GM18858 (cell line): ENCODE measurements around the gene IL17B.

ENCODE experiments used
- ATAC-seq: cut with Tn5 transposase; IDR thresholded peaks from one replicate; pipeline ENCODE4 v1.9.1; 2021; ENCODE audit not compliant: unreplicated experiment

IL17B gene, protein sequence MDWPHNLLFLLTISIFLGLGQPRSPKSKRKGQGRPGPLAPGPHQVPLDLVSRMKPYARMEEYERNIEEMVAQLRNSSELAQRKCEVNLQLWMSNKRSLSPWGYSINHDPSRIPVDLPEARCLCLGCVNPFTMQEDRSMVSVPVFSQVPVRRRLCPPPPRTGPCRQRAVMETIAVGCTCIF

DNA sequence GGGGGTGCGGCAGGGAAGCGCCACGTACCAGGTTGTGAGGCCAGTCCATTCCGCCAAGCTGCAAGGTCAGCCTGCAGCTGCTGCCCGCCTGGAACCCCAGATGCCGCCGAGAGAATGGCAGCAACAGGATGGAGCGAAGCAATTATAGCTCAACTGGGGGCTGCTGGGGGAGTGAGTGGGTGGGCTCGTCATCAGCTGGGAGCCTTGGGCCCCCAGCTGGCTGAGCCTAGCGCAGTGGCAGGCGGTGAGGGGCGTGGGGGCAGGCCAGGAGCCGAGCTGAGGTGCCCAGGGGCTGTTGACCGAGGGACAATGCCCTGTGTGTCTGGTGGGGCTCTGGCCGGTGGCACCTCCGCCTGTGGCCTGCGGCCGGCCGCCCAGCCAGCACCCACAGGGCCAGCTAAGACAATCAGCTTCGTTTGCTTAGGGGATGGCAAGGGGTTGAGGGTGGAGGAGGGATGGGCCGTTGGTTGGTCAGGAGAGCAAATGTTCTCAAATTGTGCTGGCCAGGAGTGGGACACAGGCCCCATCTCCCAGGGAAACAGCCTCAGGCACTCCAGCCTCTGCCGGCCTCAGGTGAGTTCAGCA, at the start of gene IL17B:
Gene IL17B (minus strand): TSS at position 116 of the 585 bp plus-strand sequence. CDS start 67 bp downstream, at position 49.
- ATAC-seq: no peak

DNA sequence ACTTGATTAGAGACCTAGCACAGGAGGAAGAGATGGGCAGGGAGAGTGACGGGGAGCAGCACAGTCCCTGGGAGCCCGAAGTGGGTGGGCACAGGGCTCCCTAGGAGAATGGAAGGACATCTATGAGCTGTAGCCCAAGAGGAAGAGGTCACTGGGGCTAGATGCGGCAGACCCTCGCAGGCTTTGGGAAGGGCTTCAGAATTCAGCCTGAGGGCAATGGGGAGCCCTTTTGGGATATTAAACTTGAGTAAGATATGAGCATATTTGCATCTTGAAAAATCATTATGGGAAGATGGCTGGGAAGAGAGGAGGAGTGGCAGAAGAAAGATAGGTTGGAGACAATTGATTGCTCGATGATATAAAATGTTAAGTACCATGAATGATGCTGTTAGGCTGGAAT, 48.9 kb upstream of the IL17B start:
- no peak for ATAC-seq

DNA sequence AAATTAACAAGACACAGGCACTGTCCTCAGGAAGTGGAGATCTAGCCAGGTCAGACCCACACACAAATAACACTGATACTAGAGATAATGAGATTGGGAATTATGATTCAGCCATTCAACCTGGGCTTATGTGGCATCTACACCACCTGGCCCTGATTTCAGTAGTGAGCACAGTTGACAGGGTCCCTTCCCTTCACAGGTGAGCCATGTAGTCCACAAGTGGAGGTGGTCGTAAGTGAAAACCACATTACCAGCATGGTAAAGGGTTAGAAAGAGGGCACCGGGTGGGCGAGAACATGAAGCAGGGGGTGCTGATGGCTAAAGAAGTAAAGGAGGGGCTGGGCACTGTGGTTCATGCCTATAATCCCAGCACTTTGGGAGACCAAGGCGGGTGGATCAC, 48.3 kb upstream of the IL17B start:
- ATAC-seq: no peak

DNA sequence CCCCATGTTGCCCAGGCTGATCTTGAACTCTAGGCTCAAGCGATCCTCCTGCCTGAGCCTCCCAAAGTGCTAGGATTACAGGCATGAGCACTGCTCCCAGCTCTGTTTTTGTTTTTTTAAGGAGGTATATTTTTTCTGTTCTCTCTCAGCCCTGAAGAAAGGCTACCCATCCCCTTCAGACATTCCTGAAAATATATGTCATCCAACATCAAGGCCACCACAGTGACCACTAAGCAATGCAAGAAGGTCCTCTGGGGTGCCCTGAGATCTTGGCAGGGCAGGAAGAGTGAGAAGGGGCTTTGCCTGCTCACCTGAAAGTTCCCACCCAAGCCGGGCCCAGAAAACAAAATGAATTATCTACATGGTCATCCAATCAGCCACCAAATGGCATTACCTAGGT, 47.8 kb upstream of the IL17B start:
- no peak for ATAC-seq

DNA sequence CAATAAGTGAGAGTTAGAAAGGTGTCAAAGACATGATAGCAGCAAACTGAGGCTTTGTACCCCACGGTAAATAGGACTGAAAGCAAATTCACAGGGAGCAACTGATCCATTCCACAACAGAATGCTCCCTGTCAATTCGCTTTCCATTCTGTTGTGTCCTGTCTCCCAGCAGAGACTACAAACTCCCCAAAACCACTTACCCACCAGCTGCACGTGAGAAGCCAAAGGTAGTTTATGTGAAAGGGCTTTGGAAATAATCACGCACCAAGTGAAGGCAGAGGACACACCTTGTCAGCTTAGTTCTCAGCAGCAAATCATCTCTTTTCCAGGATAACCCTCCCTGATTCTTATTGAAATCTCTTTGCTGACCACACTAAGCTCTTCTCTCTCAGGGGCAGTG, 46.6 kb upstream of the IL17B start:
- ATAC-seq: no peak

DNA sequence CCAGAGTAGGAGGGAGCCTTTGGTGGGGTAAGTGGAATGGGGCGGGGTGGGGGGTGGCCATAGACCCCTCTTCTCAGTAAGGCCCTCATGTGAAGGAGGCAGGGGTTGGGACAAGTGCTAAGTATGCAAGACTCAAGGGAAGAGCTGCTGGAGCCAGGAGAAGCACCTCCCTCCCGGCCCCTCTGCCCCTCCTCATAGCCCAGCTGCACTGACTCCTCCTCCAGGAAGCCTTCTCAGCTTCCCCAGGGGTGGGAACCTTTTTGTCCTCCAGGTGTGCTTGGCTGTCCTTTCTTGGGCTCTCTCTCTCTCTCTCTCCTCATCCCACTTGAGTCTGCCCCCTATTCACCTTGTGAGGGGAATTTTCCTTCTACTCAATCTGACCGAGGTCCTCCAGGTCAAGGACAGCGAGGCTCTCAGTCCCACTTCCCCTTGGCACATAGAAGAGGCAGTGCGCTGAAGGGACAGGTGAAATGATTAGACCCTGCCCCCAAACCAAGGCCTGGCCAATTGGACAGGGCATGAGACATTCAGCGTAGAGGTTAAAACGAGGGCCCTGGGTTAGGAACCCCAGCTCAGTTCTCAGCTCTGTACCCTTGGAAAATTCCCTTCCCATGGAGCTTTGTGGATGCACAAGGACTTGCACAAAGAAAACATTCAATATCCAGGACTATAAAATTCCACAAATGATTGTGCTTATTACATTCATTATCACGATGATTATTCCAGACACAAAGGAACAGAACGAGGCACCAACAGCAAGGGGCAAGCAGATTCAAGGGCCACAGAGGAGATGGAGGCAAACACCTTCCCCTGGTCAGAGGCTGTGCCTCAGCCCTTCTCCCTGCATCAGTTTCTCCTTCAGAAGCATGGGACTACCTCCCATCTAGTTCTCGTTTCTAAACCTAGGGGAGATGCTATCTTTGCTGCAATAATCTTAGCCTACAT, 45.6 kb upstream of the IL17B start:
- ATAC-seq: no peak

DNA sequence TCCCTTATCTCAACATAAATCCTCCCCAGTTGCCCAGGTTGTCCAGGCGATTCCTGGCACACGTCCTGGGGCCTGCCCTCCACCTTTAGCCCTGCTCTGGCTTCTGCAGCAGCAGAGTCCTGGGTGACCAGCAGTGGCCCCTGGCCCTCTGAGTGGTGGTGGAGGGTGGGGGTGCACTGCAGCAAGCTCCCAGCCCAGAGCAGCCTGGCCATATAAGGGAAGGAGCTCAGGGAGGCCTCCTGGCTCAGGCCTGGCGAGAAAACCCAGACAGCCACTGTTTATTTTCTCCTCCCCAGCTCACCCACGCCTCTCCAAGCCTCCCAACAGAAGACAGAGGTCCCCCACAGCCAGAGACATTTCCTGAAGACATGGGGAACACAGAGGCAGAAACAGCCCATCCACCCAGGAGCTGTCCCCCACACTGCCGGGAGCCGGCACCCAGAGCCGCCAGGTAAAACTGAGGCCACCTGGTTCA, 44.7 kb upstream of the IL17B start:
- no peak for ATAC-seq

DNA sequence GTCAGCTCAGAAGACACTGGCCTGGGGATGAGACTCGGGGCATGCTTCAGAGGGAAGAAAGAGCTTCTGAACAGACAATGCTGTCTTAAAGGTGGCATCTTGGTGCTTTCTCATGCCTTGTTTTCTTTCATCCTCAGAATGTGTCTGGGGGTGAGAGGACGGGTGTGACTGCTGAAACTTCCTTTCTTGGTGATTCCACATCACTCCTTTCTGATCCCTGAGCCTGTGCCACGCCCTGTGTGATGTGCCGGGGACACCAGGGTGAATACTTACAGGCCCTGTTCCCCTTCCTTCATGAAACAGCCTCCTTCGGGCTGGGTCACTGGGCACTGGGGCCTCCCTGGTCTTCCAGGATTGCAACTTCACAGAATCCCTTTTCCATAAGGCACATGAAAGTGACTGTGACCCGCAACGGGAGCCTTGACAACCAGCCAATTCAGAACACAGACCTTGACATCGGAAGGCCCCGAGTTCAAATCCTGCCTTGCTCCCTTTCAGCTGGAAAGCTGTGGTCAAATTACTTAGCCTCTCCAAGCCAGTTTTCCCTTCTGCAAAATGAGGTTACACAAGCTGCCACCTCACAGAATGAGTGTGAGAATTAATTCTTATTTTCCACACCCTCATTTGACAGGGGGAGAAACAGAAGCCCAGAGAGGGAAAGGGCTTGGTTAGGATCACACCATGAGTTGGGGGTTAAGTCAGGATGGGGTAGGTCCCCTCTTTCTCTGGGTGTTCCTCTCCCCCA, 44.1 kb upstream of the IL17B start:
- ATAC-seq: no peak

DNA sequence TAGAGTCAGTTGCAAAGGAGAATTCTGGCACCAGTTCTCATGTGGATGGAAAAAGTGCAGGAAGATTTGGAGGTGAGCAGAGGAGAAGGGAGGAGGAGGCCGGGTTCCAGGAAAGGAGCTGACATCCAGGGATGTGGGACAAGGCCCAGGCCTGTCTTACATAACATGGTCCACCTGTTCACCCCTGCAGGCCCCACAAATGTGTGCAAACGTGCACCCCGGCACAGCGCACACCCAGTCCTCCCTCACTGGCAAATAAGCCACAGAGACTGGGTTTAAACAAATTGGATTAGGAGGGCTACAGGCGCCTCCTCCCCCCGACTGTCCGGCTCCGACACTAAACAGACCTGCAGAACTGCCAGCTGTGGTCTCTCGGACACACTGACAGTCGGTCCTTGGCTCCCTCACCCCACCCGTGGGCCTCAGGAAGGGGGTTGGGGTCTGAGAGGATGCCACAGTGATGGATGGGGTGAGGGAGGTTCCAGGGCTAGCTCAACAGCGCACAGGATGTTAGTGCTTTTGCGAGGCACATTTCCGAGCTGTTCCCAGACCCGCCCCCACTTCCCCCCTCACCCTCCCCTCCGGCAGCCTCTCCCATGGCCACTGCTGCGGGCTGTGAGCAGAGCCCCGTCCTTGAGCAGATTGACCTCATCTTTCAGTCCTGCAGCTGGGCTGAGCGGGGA, 43.4 kb upstream of the IL17B start:
- no peak for ATAC-seq

DNA sequence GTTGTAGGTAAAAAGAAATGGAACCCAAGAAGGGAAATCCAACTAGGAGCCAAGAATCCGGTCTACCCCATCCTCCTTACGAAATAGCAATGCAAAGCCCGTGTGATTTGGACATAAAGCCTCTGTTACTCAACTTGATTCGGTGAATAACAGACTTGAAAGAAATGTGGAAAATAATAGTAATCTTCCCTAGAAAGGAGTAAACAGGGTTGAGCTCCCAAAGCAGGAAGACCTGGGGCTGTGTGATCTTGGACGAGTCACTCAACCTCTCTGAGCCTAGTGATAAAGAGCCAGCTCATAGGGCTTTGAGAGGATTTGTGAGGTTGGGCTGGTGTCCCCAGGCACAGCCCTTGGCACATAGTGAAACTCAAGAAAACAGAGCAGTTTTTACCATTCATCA, 42.7 kb upstream of the IL17B start:
- no peak for ATAC-seq

DNA sequence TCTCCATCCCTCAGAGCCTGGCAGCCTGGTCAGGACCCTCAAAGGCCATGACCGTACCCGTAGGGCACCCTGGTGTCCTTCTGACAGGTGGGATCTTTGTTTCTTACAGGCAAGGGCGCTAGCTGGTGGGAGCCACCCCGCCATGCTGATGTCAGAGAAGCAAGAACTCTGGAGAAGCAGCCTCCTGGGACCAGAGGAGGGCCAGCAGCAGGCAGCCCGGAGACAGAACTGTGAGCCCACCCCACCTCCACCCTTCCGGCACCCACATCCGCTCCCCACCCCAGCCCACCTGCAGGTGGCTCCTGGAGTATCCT, 42.2 kb upstream of the IL17B start:
- no peak for ATAC-seq

DNA sequence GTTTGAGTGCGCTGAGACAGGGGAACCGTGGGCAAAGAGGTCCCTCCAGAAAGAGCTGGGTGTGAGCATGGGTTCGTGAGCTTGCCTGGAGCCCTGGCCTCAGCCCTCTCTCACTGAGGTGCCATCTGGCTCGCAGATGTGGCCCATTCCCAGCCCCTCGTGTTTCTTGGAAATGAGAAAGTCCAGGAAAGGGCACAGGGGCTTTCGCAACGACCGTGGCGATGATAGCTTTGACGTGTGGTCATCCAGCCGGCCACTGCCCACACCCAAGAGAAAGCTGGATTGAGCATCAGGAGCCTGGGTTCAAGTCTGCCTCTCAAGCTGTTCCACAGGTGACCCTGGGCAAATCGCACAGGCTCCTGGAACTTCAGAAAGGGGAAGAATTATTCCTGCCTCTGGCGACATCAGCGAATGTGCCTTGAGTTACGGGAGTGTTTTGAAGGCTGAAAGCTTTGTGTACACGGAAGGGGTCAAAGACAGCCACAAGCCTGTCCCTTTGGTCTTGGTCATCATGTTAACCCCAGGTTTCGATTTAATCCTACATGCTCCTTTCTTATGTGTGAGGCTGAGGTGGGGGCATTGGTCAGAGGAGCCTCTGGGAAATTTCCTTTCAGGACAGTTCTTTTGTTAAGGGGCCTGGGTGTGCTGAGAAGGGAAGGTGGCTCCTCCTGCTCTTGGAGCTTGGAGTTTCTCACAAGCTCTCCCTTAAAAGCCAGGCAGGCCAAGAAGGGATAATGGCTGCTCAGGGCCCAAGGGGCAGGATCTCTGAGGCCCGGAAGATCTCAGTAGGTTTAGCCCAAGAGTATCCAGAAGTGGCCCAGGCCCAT, 41.7 kb upstream of the IL17B start:
- ATAC-seq: no peak

DNA sequence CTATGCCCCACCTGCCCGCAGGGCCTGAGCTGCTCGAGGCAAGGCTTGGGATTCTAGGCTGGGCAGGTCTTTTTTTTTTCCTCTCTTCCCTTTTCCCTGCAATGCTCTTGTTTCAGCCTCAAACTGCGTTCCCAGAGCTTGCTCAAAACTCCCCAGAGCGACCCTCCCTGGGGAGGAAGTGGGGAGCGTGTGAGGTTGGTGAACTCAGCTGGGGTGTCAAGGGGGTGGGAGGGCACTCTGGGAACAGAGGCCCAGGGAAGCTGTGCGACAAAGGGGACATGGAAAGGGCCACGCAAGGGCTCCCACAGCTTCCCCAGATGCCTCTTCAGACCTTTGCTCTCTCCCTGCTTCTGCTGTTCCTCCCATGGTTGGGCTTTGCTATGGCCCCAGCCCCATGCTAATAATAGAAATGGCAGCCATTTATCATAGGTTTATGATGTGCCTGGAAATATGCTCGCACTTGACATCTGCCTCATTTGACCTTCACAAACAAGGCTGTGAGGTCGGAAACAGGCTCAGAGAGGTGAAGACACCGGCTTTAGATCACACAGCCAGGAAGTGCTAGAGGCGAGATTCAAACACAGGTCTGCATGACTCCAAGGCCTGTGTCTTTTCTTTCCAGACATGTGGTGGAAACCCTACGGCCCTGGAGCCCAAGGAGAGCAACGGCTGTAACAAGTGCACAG, 40.9 kb upstream of the IL17B start:
- no peak for ATAC-seq

DNA sequence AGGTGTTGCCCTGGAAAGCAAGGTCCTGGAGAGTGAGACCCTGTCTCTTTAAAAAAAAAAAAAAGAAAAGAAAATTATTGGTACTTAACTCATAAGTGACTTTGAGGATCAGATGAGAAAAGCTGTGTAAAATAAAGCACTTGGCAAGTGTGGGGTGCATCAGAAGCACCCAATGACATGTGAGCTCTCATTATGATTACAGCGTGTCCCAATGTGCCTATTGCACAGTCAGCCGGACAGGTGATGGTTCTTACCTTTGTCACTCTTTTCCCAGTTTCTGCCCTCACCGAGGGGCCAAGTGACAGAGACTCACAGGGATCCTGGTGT, 40.4 kb upstream of the IL17B start:
- no peak for ATAC-seq

DNA sequence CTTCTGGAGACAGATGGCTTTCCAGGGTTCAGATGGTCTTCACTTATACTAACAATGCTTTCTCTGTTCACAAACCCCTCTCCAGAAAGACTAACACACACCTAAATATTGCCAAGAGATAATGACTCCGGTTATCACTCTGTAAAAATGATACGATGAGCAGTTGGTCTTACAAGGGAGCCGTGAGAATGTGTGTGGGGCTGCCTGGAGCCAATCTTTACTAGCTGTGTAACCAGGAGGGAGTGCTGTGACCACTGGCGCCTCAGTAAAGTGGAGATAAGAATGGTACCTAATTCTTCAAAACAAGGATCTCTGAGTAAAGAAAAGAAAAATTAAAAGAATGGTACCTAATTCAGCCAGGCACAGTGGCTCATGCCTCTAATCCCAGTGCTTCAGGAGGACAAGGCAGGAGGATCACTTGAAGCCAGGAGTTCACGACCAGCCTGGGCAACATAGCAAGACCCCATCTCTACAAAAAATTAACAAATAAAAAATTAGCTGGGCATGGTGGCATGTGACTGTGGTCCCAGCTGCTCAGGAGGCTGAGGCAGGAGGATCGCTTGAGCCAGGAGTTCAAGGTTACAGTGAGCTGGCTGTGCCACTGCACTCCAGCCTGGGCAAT, 39.9 kb upstream of the IL17B start:
- ATAC-seq: no peak

DNA sequence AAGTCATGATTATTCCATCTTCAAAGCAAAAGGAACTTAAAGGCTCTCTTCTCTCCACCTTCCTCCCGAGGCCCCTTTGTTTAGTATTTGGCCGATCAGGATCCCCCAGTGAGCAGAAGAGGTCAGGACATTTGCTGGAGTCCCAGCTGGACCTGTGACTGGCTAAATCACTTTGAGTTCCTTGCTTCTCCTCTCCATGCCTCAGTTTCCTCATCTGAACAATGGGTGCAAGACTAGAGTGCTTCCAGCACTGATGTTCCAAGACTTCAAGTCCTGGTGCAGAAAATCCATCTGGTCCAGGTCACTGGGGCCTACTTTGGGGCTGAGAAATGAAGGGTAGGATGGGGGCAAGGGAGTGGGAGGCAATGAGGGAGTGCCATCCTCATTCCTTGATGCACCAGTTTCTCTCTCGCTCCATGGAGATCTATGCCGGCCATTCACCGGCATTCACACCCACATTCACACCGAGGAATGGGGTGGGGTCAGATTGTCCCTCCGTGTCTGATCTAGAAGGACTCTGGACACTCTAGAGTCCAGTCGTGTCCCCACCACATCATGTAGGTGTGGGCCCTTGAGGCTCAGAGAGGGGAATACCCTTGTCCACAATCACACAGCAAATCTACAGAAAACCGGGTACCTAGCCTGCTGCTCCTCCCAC, 38.7 kb upstream of the IL17B start:
- ATAC-seq: no peak

DNA sequence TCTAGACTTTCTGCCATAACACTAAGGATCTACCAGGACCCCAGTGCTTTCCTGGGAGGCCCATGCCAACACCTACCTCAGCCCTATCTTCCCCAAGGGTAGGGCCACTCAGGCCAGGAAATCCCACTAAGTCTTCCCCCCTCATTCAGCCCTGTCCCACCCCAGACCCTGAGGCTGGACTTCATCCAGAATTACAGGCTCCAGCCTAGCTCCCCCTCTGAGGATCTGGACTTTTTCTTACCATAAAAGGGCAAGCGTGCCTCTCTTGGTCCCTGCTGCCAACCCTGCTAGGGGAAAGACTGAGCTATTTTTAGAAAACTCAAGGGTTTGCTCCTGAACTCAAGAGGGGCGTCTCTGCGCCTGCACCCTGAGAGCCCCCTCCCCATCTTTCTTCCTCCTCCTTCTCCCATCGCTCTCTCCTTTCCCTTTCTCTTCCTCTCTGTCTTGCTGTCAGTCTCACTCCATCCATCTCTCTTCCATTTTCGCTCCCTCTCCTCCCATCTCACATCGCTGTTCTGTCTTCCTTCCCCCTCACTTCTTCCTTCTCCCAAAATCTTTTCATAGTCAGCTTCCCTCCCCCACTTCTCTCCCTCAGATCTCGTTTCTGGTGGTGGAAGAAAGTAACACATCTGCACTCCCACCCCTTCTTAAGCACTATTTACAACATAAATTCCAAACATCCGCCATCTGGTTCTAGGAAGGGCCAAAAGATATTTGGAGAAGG, 38.1 kb upstream of the IL17B start:
- ATAC-seq: no peak
